CD4-positive, alpha-beta T cell treated with Interleukin-1 beta for 1 hour (primary cell): ENCODE data around the gene GALT.
A peak's percentile ranks its signal among the peaks of the same experiment; 100 is the strongest.
"Not testable (repeated sequence)": the region's sequence is repeated elsewhere in the genome, so short reads cannot be mapped to it uniquely, and the experiment has no call there.

Source experiments
- DNase-seq, 2 donors: peaks; one replicate each; pipeline ENCODE4 v3.0.0-alpha.2; 2020 to 2022

Gene GALT

GRCh38 chr9:34627716-34628655 is 18.5 kb upstream of the GALT start:
- DNase-seq: no peak

GRCh38 chr9:34628656-34629490 is 17.6 kb upstream of the GALT start, which contains the start of gene ARID3C:
TSS of gene ARID3C (minus strand) at chr9:34629066. CDS start at chr9:34628014, 1,052 bp downstream.
- peak; percentile 35 to 48 for DNase-seq

- no peak for DNase-seq
These were observed 17.0 kb upstream of the GALT start for GRCh38 chr9:34629491-34629808.

- DNase-seq: no peak
These were observed 15.9 kb upstream of the GALT start for GRCh38 chr9:34630402-34631154.

GRCh38 chr9:34633166-34633565 is 13.3 kb upstream of the GALT start:
- no peak for DNase-seq

- peak; percentile 79 to 81 for DNase-seq
These were observed 12.5 kb upstream of the GALT start for GRCh38 chr9:34633851-34634550.

GRCh38 chr9:34634551-34635248 is 11.8 kb upstream of the GALT start:
- DNase-seq: no peak

GRCh38 chr9:34635556-34635955 is 10.9 kb upstream of the GALT start:
- DNase-seq: no peak

- no peak for DNase-seq
These were observed 9.6 kb upstream of the GALT start for GRCh38 chr9:34636791-34637355.

- peak; percentile 90 to 96 for DNase-seq
These were observed 8.9 kb upstream of the GALT start, which contains the start of gene SIGMAR1 for GRCh38 chr9:34637356-34638137. TSS of gene SIGMAR1 (minus strand) at chr9:34637787. CDS start at chr9:34637697, 90 bp downstream.

- DNase-seq: no peak
These were observed 8.4 kb upstream of the GALT start for GRCh38 chr9:34638138-34638445.

GRCh38 chr9:34639322-34639721 is 7.2 kb upstream of the GALT start:
- DNase-seq: not testable (repeated sequence)

- no peak for DNase-seq
These were observed 3.8 kb upstream of the GALT start for GRCh38 chr9:34642679-34643078.

GRCh38 chr9:34644766-34645314 is 1.6 kb upstream of the GALT start:
- no peak for DNase-seq

- DNase-seq: no peak
These were observed 569 bp downstream of the GALT start for GRCh38 chr9:34647084-34647403.

GRCh38 chr9:34647651-34648050 is 1.2 kb downstream of the GALT start:
- DNase-seq: no peak

- DNase-seq: no peak
These were observed 2.2 kb downstream of the GALT start for GRCh38 chr9:34648673-34649072.

- DNase-seq: no peak
These were observed 4.3 kb downstream of the GALT start for GRCh38 chr9:34650816-34651215.

GRCh38 chr9:34651321-34651720 is 4.8 kb downstream of the GALT start:
- no peak for DNase-seq

GRCh38 chr9:34651876-34652601 is 5.6 kb downstream of the GALT start, which contains the start of gene IL11RA:
TSS of gene IL11RA (plus strand) at chr9:34652185. CDS start at chr9:34655218, 3,033 bp downstream.
- peak; percentile 21 to 33 for DNase-seq
